Caco-2 (cell line): Measurements from ENCODE around the gene TSHZ1. TPM values are rescaled to one million over a fixed set of nuclear protein-coding genes. Genes with fewer than 3 reads are reported as not detected.

ENCODE experiments used
- BruUV-seq: library from RNA; stranded (reverse); fragments of 400-500 nt; replicated peaks from 2 replicates; lab custom pipeline; 2021; lab: Mats Ljungman, UMichigan
- CTCF ChIA-PET: fragments of 300-600 bp; sonication (Branson Sonifier 250); formaldehyde crosslinking; loops from one replicate; lab custom pipeline; 2022; ENCODE audit warnings: antibody characterized with exemption; lab: Charles Lee
- POLR2A ChIA-PET: fragments of 300-600 bp; sonication (Branson Sonifier 250); formaldehyde crosslinking; loops from one replicate; lab custom pipeline; 2022; ENCODE audit warnings: antibody characterized with exemption; lab: Charles Lee
- DNase-seq, 2 experiments: peaks; one replicate each; pipeline versions ENCODE4 v3.0.0 to v3.0.0-alpha.2; 2020 to 2022
- H3K27me3 ChIP-seq: replicated peaks from 2 replicates; pipeline ENCODE4 v1.6.0; 2011; ENCODE audit warnings: low read length; ENCODE audit not compliant: control insufficient read depth, insufficient read depth
- H3K36me3 ChIP-seq: 2 replicates; pipeline ENCODE4 v1.5.1; 2011; ENCODE audit warnings: low read length; ENCODE audit not compliant: control insufficient read depth, insufficient read depth
- H3K4me1 ChIP-seq: fragments of 250-450 bp; sonication (Bioruptor Pico); 2 replicates; pipeline ENCODE4 v1.5.1; 2020; ENCODE audit warnings: mild to moderate bottlenecking
- H3K4me3 ChIP-seq: 2 replicates; pipeline ENCODE4 v1.5.1; 2011; ENCODE audit warnings: low read depth, mild to moderate bottlenecking, control low read depth, low read length
- H3K9me3 ChIP-seq: fragments of 250-450 bp; sonication (Bioruptor Pico); 2 replicates; pipeline ENCODE4 v1.5.1; 2020; ENCODE audit warnings: mild to moderate bottlenecking, moderate library complexity
- H3K27ac Mint-ChIP-seq: one replicate; pipeline ENCODE4 v1.8.0; 2022; ENCODE audit warnings: mixed read lengths; ENCODE audit not compliant: unreplicated experiment
- H3K27me3 Mint-ChIP-seq: one replicate; pipeline ENCODE4 v1.8.0; 2022; ENCODE audit warnings: mixed read lengths; ENCODE audit not compliant: insufficient read depth, unreplicated experiment
- H3K36me3 Mint-ChIP-seq: one replicate; pipeline ENCODE4 v1.8.0; 2022; ENCODE audit warnings: mild to moderate bottlenecking, mixed read lengths; ENCODE audit not compliant: insufficient read depth, unreplicated experiment
- H3K4me1 Mint-ChIP-seq: one replicate; pipeline ENCODE4 v1.8.0; 2022; ENCODE audit warnings: low read depth, mixed read lengths; ENCODE audit not compliant: unreplicated experiment
- H3K4me3 Mint-ChIP-seq: one replicate; pipeline ENCODE4 v1.8.0; 2022; ENCODE audit warnings: mild to moderate bottlenecking, moderate library complexity, mixed read lengths; ENCODE audit not compliant: unreplicated experiment
- H3K9me3 Mint-ChIP-seq: one replicate; pipeline ENCODE4 v1.8.0; 2022; ENCODE audit warnings: mixed read lengths; ENCODE audit not compliant: unreplicated experiment
- CTCF ChIP-seq, 2 experiments: fragments of 200-600 bp in 1 of 2; IDR thresholded peaks; 1 replicate in 1 of 2; 2 replicates in 1 of 2; pipeline versions ENCODE4 v1.5.1 to v1.8.0; 2011 to 2022; ENCODE audit warnings: antibody characterized with exemption in 1 of 2, control low read depth in 1 of 2, inconsistent platforms in 1 of 2, low read depth in 1 of 2, low read length in 1 of 2, mild to moderate bottlenecking in 1 of 2, moderate library complexity in 1 of 2; ENCODE audit not compliant: insufficient read depth in 1 of 2, severe bottlenecking in 1 of 2, unreplicated experiment in 1 of 2
- intact Hi-C: fragments of 100-400 bp; cut with micrococcal nuclease; formaldehyde crosslinking; loops from one replicate; pipeline ENCODE4 v1.10.0; 2022; ENCODE audit not compliant: unreplicated experiment
- total RNA-seq: library from RNA; stranded (reverse); gene quantifications from 2 replicates; pipeline ENCODE4 v1.2.3, GENCODE V29; 2022

Gene TSHZ1
- total RNA-seq, 1 experiment from 2014 or later, result 4.4 TPM

DNA sequence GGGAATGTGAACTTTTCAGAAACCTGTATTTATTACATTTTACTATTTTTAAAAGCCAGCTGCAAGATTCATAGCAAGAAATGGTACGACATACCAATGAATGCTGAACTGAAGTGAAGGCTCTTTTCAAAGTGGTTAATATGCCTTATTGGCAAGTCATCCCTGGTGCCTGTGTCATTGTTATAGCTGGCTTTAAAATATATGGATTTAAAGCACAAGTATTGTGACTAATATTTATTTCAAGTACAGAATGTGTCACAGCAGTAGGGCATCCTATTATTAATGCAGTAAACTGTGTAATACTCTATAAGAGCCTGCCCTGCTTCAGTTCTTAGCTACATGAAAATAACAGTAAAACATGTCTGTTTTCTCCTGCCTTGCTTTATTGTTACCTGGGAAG is 10.8 kb downstream of the TSHZ1 start:
- Mint-ChIP-seq H3K4me3 (no peak overlapping the region), H3K9me3 (no peaks in the 10 kb centered on the region), H3K36me3 (no peaks in the 10 kb centered on the region), H3K27ac (no peak overlapping the region), H3K27me3 (no peaks in the 10 kb centered on the region), H3K4me1 (peaks cover 5% of the 10 kb centered on the region)
- BruUV-seq, result no TSS peak
- H3K9me3 ChIP-seq, result no peaks in the 10 kb centered on the region
- ChIA-PET POLR2A (no interaction called here), CTCF (no interaction called here)
- intact Hi-C loops, result no loop called here
- no peaks in the 10 kb centered on the region for H3K27me3 ChIP-seq
- no peak overlapping the region for H3K4me3 ChIP-seq
- H3K36me3 ChIP-seq, result no peaks in the 10 kb centered on the region
- no peak for DNase-seq
- H3K4me1 ChIP-seq, result 0 out of 2 replicates have a peak, but pooled peaks cover 8% of the 10 kb centered on the region
- TF ChIP-seq CTCF (IDR thresholded peaks at IDR 0.05; ENCODE audit: insufficient read depth in 1 of 2, low read depth in 1 of 2, low read length in 1 of 2, severe bottlenecking in 1 of 2, unreplicated experiment in 1 of 2), result no peak

- H3K27me3 Mint-ChIP-seq, result no peaks in the 10 kb centered on the region
- ChIA-PET POLR2A (no interaction called here), CTCF (no interaction called here)
- no peak overlapping the region for H3K27ac Mint-ChIP-seq
- H3K4me3 Mint-ChIP-seq, result no peak overlapping the region
- no TSS peak for BruUV-seq
- peaks cover 6% of the 10 kb centered on the region for H3K4me1 Mint-ChIP-seq
- Histone ChIP-seq H3K27me3 (no peaks in the 10 kb centered on the region), H3K4me3 (no peak overlapping the region), H3K36me3 (no peaks in the 10 kb centered on the region), H3K9me3 (no peaks in the 10 kb centered on the region), H3K4me1 (0 out of 2 replicates have a peak, but pooled peaks cover 8% of the 10 kb centered on the region)
- no peaks in the 10 kb centered on the region for H3K9me3 Mint-ChIP-seq
- intact Hi-C loops, result no loop called here
- DNase-seq, result no peak
- TF ChIP-seq CTCF (IDR thresholded peaks at IDR 0.05; ENCODE audit: insufficient read depth in 1 of 2, low read depth in 1 of 2, low read length in 1 of 2, severe bottlenecking in 1 of 2, unreplicated experiment in 1 of 2), result no peak
- H3K36me3 Mint-ChIP-seq, result no peaks in the 10 kb centered on the region
Measured at GRCh38 chr18:75221897-75222296, 11.3 kb downstream of the TSHZ1 start.

DNA sequence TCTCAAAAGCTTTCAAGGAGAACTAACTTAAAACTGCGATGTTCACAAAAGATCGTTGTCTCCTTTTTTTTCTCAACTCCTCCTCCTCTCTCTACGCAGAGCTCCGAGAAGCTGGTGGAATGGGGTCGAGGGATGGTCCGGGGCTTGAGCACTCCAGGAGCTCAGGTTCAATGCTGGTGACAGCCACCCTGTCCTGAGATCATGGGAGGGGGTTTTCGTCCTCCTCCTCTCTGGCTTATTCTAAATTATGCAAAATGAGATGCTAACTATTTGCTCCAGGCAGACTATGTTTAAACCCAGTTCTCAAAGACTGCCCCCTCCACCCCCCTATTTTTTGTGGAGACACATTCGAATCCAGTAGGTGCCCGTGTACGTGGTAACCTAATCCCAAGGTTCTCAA is 11.8 kb downstream of the TSHZ1 start:
- DNase-seq, result no peak
- Histone ChIP-seq H3K4me3 (no peak overlapping the region), H3K27me3 (no peaks in the 10 kb centered on the region), H3K4me1 (0 out of 2 replicates have a peak, but pooled peaks cover 8% of the 10 kb centered on the region), H3K36me3 (no peaks in the 10 kb centered on the region), H3K9me3 (no peaks in the 10 kb centered on the region)
- POLR2A ChIA-PET, result no interaction called here
- no peaks in the 10 kb centered on the region for H3K9me3 Mint-ChIP-seq
- no TSS peak for BruUV-seq
- no peak for TF ChIP-seq CTCF (IDR thresholded peaks at IDR 0.05; ENCODE audit: insufficient read depth in 1 of 2, low read depth in 1 of 2, low read length in 1 of 2, severe bottlenecking in 1 of 2, unreplicated experiment in 1 of 2)
- intact Hi-C loops, result no loop called here
- no peaks in the 10 kb centered on the region for H3K27me3 Mint-ChIP-seq
- CTCF ChIA-PET, result no interaction called here
- H3K4me1 Mint-ChIP-seq, result peaks cover 6% of the 10 kb centered on the region
- H3K36me3 Mint-ChIP-seq, result no peaks in the 10 kb centered on the region
- no peak overlapping the region for H3K4me3 Mint-ChIP-seq
- H3K27ac Mint-ChIP-seq, result no peak overlapping the region
